ENCODE measurements around the gene SYNE1.
A peak's percentile ranks its signal among the peaks of the same experiment; 100 is the strongest.
"Not testable (repeated sequence)": the region's sequence is repeated elsewhere in the genome, so short reads cannot be mapped to it uniquely, and the experiment has no call there.

SYNE1 gene

GRCh38 chr6:152552616-152553209 lies 84.4 kb downstream of the SYNE1 start:
- peak; percentile 87 for DNase-seq (ENCODE audit: low read depth)
- no peak overlapping the region for H3K4me3 ChIP-seq (ENCODE audit: low read depth, low read length)
- TF ChIP-seq CTCF (conservative IDR thresholded peaks at IDR 0.05; ENCODE audit: low read depth, low read length), result peak; percentile 97

DNA sequence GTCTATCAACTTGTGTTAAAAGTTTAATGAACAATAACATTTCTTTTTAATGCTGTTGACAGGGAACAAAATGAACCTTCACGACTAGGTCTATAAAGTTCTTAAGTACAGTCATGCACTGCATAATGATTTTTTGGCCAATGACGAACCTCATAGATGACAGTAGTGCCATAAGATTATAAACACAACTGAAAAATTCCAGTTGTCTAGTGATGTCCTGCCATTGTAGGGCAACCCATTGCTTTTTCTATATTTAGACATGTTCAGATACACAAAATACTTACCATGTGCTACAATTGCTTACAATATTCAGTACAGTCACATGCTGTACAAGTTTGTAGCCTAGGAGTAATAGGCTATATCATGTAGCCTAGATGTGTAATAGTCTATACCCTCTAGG lies 93.6 kb downstream of the SYNE1 start:
- TF ChIP-seq CTCF (conservative IDR thresholded peaks at IDR 0.05; ENCODE audit: low read depth, low read length), result no peak
- DNase-seq (ENCODE audit: low read depth), result no peak
- H3K4me3 ChIP-seq (ENCODE audit: low read depth, low read length), result no peak overlapping the region

DNA sequence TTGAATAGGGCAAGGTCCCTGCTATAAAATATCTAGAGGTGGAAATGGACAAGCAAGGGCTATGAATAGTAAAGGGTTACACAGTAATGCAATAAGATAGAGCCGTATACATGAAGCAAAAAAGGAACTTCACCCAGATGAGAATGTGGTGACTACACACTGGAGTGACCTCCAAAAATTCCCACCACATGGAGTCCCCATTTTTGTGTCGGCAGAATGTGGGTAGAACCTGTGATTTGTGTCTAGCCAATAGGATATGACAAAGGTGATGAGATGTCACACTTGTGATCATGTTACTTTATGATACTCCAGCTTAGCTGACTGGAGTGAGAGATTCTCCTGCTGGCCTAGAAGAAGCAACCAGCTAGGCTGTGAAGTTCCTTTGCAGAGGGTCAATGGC lies 96.8 kb downstream of the SYNE1 start:
- no peak overlapping the region for H3K4me3 ChIP-seq (ENCODE audit: low read depth, low read length)
- no peak for DNase-seq (ENCODE audit: low read depth)
- TF ChIP-seq CTCF (conservative IDR thresholded peaks at IDR 0.05; ENCODE audit: low read depth, low read length), result no peak

GRCh38 chr6:152534541-152534940 lies 102.6 kb downstream of the SYNE1 start:
- no peak for TF ChIP-seq CTCF (conservative IDR thresholded peaks at IDR 0.05; ENCODE audit: low read depth, low read length)
- no peak for DNase-seq (ENCODE audit: low read depth)
- H3K4me3 ChIP-seq (ENCODE audit: low read depth, low read length), result no peak overlapping the region

DNA sequence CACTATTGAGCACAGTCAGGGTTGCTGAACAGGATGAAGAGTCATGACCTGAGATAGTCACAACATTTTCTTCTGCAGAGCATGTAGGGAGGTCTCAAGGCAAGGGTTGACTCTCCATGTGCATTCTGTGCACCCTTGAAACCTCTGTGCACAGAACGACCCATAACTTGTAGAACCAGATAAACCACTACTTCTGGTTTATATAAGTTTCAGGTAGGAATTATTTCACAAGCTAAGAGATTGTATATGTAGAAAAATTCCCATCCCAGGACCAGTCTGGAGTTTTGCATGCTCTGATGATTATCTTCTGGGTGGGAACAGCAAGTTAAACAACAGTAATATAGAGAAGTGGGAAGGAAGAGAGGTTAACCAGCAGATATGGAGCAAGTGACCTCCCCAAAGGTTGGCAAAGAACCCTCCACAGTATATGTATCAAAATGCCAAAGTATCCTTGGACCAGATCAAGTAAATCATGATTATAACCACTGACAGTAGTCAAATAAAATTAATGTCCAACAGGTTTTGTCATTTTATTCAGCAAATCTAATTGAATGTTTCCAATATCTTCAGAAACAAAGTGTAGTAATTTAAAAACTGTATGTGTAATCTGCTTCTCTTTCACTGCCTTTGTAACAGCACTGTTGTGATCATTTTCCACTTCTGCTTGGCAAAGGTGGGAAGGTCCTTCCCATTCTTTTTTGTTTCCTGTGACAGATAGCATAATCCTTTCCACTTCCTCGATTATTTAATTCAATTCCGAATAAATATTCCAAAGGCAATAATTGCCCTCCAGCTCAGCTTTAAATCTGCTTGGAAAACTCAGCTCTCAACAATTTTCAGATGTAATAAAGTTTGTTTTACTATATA lies 104.4 kb downstream of the SYNE1 start:
- H3K4me3 ChIP-seq (ENCODE audit: low read depth, low read length), result no peak overlapping the region
- no peak for DNase-seq (ENCODE audit: low read depth)
- no peak for TF ChIP-seq CTCF (conservative IDR thresholded peaks at IDR 0.05; ENCODE audit: low read depth, low read length)

DNA sequence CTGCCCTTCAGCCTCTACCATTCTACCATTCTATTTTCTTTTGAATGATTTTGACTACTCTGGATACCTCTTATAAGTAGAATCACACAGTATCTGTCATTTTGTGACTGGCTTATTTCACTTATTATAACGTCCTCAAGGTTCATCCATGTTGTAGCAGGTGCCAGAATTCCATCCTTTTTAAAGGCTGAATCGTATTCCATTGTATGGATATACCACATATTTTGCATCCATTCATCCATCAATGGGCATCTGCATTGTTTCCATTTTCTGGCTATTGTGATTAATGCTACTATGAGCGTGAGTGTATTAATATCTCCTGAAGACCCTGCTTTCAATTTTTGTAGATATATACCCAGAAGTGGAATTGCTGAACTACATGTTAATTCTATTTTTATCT lies 105.5 kb downstream of the SYNE1 start:
- no peak for TF ChIP-seq CTCF (conservative IDR thresholded peaks at IDR 0.05; ENCODE audit: low read depth, low read length)

GRCh38 chr6:152529369-152529768 lies 107.8 kb downstream of the SYNE1 start:
- TF ChIP-seq CTCF (conservative IDR thresholded peaks at IDR 0.05; ENCODE audit: low read depth, low read length), result no peak
- H3K4me3 ChIP-seq (ENCODE audit: low read depth, low read length), result no peak overlapping the region

More for the DNA sequence above, 105.5 kb downstream of the SYNE1 start:
- no peak for DNase-seq (ENCODE audit: low read depth)
- H3K4me3 ChIP-seq (ENCODE audit: low read depth, low read length), result no peak overlapping the region

DNA sequence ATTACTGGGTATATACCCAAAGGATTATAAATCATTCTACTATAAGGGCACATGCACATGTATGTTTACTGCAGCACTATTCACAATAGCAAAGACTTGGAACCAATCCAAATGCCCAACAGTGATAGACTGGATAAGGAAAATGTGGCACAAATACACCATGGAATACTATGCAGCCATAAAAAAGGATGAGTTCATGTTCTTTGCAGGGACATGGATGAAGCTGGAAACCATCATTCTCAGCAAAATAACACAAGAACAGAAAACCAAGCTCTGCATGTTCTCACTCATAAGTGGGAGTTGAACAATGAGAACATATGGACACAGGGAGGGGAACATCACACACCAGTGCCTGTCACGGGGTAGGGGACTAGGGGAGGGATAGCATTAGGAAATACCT lies 123.0 kb downstream of the SYNE1 start:
- not testable (repeated sequence) for DNase-seq (ENCODE audit: low read depth); H3K4me3 ChIP-seq (ENCODE audit: low read depth, low read length)

More at GRCh38 chr6:152529369-152529768, 107.8 kb downstream of the SYNE1 start:
- DNase-seq (ENCODE audit: low read depth), result peak; percentile 32

Measured in choroid plexus epithelial cell (primary cell).